Astrocyte (in vitro differentiated cells and primary cell): ENCODE results near the gene EFNA5. TPM values are rescaled to one million over a fixed set of nuclear protein-coding genes. Genes with fewer than 3 reads are reported as not detected.

Source experiments
- DNase-seq: peaks from one replicate; pipeline ENCODE4 v3.0.0-alpha.2; 2010; ENCODE audit warnings: low read depth
- FAIRE-seq: peaks from 2 replicates; lab custom pipeline; 2011; peaks lifted over from hg19 to GRCh38; lab: Jason Lieb, UNC
- H2AFZ ChIP-seq: 2 replicates; pipeline ENCODE4 v1.6.0; 2012; ENCODE audit warnings: low read depth, low read length, inconsistent platforms
- H3K27ac ChIP-seq: 2 replicates; pipeline ENCODE4 v1.5.1; 2011; ENCODE audit warnings: low read depth, low read length, inconsistent platforms
- H3K27me3 ChIP-seq: 2 replicates; pipeline ENCODE4 v1.6.0; 2011; ENCODE audit warnings: low read length, inconsistent platforms; ENCODE audit not compliant: insufficient read depth
- H3K36me3 ChIP-seq: 2 replicates; pipeline ENCODE4 v1.5.1; 2011; ENCODE audit warnings: low read length, inconsistent platforms; ENCODE audit not compliant: insufficient read depth
- H3K4me1 ChIP-seq: 2 replicates; pipeline ENCODE4 v1.5.1; 2011; ENCODE audit warnings: low read length, inconsistent platforms; ENCODE audit not compliant: insufficient read depth
- H3K4me2 ChIP-seq: 2 replicates; pipeline ENCODE4 v1.6.0; 2012; ENCODE audit warnings: low read length, inconsistent platforms
- H3K4me3 ChIP-seq: 2 replicates; pipeline ENCODE4 v1.5.1; 2011; ENCODE audit warnings: low read depth, mild to moderate bottlenecking, low read length, inconsistent platforms; ENCODE audit not compliant: insufficient read depth
- H3K79me2 ChIP-seq: 2 replicates; pipeline ENCODE4 v1.6.0; 2012; ENCODE audit warnings: mild to moderate bottlenecking, low read length, inconsistent platforms; ENCODE audit not compliant: insufficient read depth
- H3K9ac ChIP-seq: 2 replicates; pipeline ENCODE4 v1.6.0; 2012; ENCODE audit warnings: mild to moderate bottlenecking, low read length, inconsistent platforms
- H3K9me3 ChIP-seq: 2 replicates; pipeline ENCODE4 v1.5.1; 2012; ENCODE audit warnings: low read depth, mild to moderate bottlenecking, low read length, inconsistent platforms; ENCODE audit not compliant: insufficient read depth
- H4K20me1 ChIP-seq: 2 replicates; pipeline ENCODE4 v1.6.0; 2012; ENCODE audit warnings: low read length, inconsistent platforms; ENCODE audit not compliant: insufficient read depth
- H3K27ac Mint-ChIP-seq: one replicate; pipeline ENCODE4 v1.8.0; 2021; ENCODE audit warnings: mild to moderate bottlenecking, mixed read lengths; ENCODE audit not compliant: unreplicated experiment
- H3K27me3 Mint-ChIP-seq: one replicate; pipeline ENCODE4 v1.8.0; 2021; ENCODE audit warnings: low read depth, mixed read lengths; ENCODE audit not compliant: unreplicated experiment
- H3K36me3 Mint-ChIP-seq: one replicate; pipeline ENCODE4 v1.8.0; 2021; ENCODE audit warnings: low read depth, mixed read lengths; ENCODE audit not compliant: unreplicated experiment
- H3K4me1 Mint-ChIP-seq: one replicate; pipeline ENCODE4 v1.8.0; 2021; ENCODE audit warnings: low read depth, mixed read lengths; ENCODE audit not compliant: unreplicated experiment
- H3K4me3 Mint-ChIP-seq: one replicate; pipeline ENCODE4 v1.8.0; 2021; ENCODE audit warnings: mild to moderate bottlenecking, moderate library complexity, mixed read lengths; ENCODE audit not compliant: unreplicated experiment
- H3K9me3 Mint-ChIP-seq: one replicate; pipeline ENCODE4 v1.8.0; 2021; ENCODE audit warnings: mild to moderate bottlenecking, mixed read lengths; ENCODE audit not compliant: unreplicated experiment
- CTCF ChIP-seq: IDR thresholded peaks from 2 replicates; pipeline ENCODE4 v1.5.1; 2011; ENCODE audit warnings: low read depth, mild to moderate bottlenecking, inconsistent platforms, low read length, moderate library complexity; ENCODE audit not compliant: insufficient read depth
- EZH2 ChIP-seq: IDR thresholded peaks from 2 replicates; pipeline ENCODE4 v1.6.1; 2012; ENCODE audit warnings: mild to moderate bottlenecking, low read length, inconsistent platforms; ENCODE audit not compliant: insufficient read depth
- total RNA-seq: library from RNA; stranded (reverse); gene quantifications from 2 replicates; pipeline ENCODE4 v1.2.1, GENCODE V29; 2021

Gene EFNA5
- total RNA-seq, 1 donor from 2014 or later: 59.3 TPM

DNA sequence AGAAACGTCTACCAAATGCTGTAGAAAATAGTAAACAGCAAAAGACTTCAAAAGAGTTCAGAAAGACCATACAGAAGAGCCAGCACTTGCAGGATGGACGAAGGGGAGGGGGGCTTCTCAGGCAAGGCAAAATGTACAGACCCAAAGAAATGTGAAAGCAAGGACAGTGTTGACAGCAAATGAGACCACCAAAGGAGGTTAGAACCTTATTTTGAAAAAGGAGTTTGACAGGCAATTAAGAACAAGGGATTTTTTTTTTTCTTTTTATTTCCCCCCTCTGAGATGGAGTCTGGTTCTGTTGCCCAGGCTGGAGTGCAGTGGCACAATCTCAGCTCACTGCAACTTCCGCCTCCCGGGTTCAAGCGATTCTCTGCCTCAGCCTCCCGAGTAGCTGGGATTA is 223.2 kb downstream of the EFNA5 start:
- no peak for FAIRE-seq

DNA sequence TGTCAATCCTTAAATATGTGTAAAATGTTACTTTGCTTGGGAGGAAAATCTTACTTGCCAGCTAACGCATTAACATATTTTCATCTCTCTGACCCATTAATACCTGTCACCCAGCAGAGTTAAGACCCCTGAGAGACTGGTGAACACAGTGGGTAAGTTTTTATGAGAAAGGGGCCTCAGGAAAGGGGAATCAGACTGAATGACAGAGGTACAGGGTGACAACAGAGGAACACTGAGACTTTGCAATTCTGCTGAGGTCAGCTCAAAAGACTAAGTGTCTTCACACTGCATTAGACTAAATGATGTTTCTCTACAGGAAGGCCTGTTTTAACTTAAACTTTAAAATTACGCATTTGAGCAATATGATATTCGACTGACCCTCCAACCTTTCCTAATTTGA is 223.8 kb downstream of the EFNA5 start:
- Mint-ChIP-seq H3K4me1 (peaks cover 16% of the 10 kb centered on the region), H3K27me3 (no peaks in the 10 kb centered on the region), H3K4me3 (no peak overlapping the region), H3K36me3 (peaks cover 2% of the 10 kb centered on the region), H3K9me3 (no peaks in the 10 kb centered on the region), H3K27ac (no peak overlapping the region)
- Histone ChIP-seq H2AFZ (no peak overlapping the region), H3K4me3 (no peak overlapping the region), H3K27me3 (no peaks in the 10 kb centered on the region), H3K4me1 (no peaks in the 10 kb centered on the region), H3K9me3 (no peaks in the 10 kb centered on the region), H3K4me2 (no peak overlapping the region), H3K27ac (no peak overlapping the region), H3K36me3 (no peaks in the 10 kb centered on the region), H3K79me2 (no peaks in the 10 kb centered on the region), H4K20me1 (no peaks in the 10 kb centered on the region), H3K9ac (no peak overlapping the region)
- FAIRE-seq: no peak
- no peak for TF ChIP-seq CTCF
- no peak for TF ChIP-seq EZH2
- no peak for DNase-seq

More for the DNA sequence above, 223.2 kb downstream of the EFNA5 start:
- Histone ChIP-seq H3K9me3 (no peaks in the 10 kb centered on the region), H4K20me1 (no peaks in the 10 kb centered on the region), H3K4me2 (no peak overlapping the region), H3K36me3 (no peaks in the 10 kb centered on the region), H3K27me3 (no peaks in the 10 kb centered on the region), H3K4me3 (no peak overlapping the region), H3K9ac (no peak overlapping the region), H3K4me1 (no peaks in the 10 kb centered on the region), H2AFZ (no peak overlapping the region), H3K27ac (no peak overlapping the region), H3K79me2 (no peaks in the 10 kb centered on the region)
- no peak for DNase-seq
- TF ChIP-seq EZH2: no peak
- no peak for TF ChIP-seq CTCF
- H3K4me1 Mint-ChIP-seq: peaks cover 14% of the 10 kb centered on the region
- H3K27ac Mint-ChIP-seq: no peak overlapping the region
- H3K9me3 Mint-ChIP-seq: no peaks in the 10 kb centered on the region
- no peaks in the 10 kb centered on the region for H3K27me3 Mint-ChIP-seq
- H3K36me3 Mint-ChIP-seq: peaks cover 2% of the 10 kb centered on the region
- no peak overlapping the region for H3K4me3 Mint-ChIP-seq

GRCh38 chr5:107444300-107444699 is 226.4 kb downstream of the EFNA5 start:
- H2AFZ ChIP-seq: no peak overlapping the region
- no peak overlapping the region for H3K27ac ChIP-seq
- no peak for DNase-seq
- no peak overlapping the region for H3K27ac Mint-ChIP-seq
- no peak overlapping the region for H3K4me3 Mint-ChIP-seq
- no peak overlapping the region for H3K9ac ChIP-seq
- H3K4me1 ChIP-seq: no peaks in the 10 kb centered on the region
- no peak overlapping the region for H3K4me2 ChIP-seq
- H4K20me1 ChIP-seq: no peaks in the 10 kb centered on the region
- H3K4me1 Mint-ChIP-seq: peaks cover 20% of the 10 kb centered on the region
- no peaks in the 10 kb centered on the region for H3K79me2 ChIP-seq
- H3K4me3 ChIP-seq: no peak overlapping the region
- no peak for FAIRE-seq
- TF ChIP-seq CTCF (no peak), EZH2 (no peak)
- H3K27me3 ChIP-seq: no peaks in the 10 kb centered on the region
- H3K9me3 Mint-ChIP-seq: peaks cover 1% of the 10 kb centered on the region
- H3K36me3 ChIP-seq: no peaks in the 10 kb centered on the region
- peaks cover 8% of the 10 kb centered on the region for H3K36me3 Mint-ChIP-seq
- no peaks in the 10 kb centered on the region for H3K9me3 ChIP-seq
- no peaks in the 10 kb centered on the region for H3K27me3 Mint-ChIP-seq
